Measurements from ENCODE around the gene HIBADH.

HIBADH gene

GRCh38 chr7:27549606-27550005 is 113.1 kb downstream of the HIBADH start:
- Mint-ChIP-seq H3K9me3 (no peaks in the 10 kb centered on the region), H3K27me3 (ENCODE audit: low read depth, poor library complexity) (no peaks in the 10 kb centered on the region), H3K27ac (no peak overlapping the region), H3K36me3 (ENCODE audit: low read depth) (peaks cover 5% of the 10 kb centered on the region), H3K4me1 (peaks cover 20% of the 10 kb centered on the region), H3K4me3 (no peak overlapping the region)
- no peak for TF ChIP-seq CTCF (IDR thresholded peaks at IDR 0.05)
- no peak for DNase-seq

- Mint-ChIP-seq H3K27me3 (ENCODE audit: low read depth, poor library complexity) (no peaks in the 10 kb centered on the region), H3K4me1 (peaks cover 18% of the 10 kb centered on the region), H3K9me3 (no peaks in the 10 kb centered on the region), H3K36me3 (ENCODE audit: low read depth) (peaks cover 9% of the 10 kb centered on the region), H3K4me3 (no peak overlapping the region), H3K27ac (no peak overlapping the region)
- DNase-seq: no peak
- no peak for TF ChIP-seq CTCF (IDR thresholded peaks at IDR 0.05)
Measured at GRCh38 chr7:27548304-27548703, 114.4 kb downstream of the HIBADH start.

- Mint-ChIP-seq H3K36me3 (ENCODE audit: low read depth) (peaks cover 18% of the 10 kb centered on the region), H3K4me3 (no peak overlapping the region), H3K27ac (no peak overlapping the region), H3K27me3 (ENCODE audit: low read depth, poor library complexity) (no peaks in the 10 kb centered on the region), H3K9me3 (peaks cover 5% of the 10 kb centered on the region), H3K4me1 (peaks cover 12% of the 10 kb centered on the region)
- DNase-seq: no peak
- no peak for TF ChIP-seq CTCF (IDR thresholded peaks at IDR 0.05)
Measured at GRCh38 chr7:27547401-27547800, 115.3 kb downstream of the HIBADH start.

- DNase-seq: no peak
- Mint-ChIP-seq H3K27ac (no peak overlapping the region), H3K9me3 (peaks cover 8% of the 10 kb centered on the region), H3K4me1 (peaks cover 4% of the 10 kb centered on the region), H3K36me3 (ENCODE audit: low read depth) (peaks cover 26% of the 10 kb centered on the region), H3K4me3 (no peak overlapping the region), H3K27me3 (ENCODE audit: low read depth, poor library complexity) (no peaks in the 10 kb centered on the region)
- no peak for TF ChIP-seq CTCF (IDR thresholded peaks at IDR 0.05)
Measured at GRCh38 chr7:27546610-27547009, 116.1 kb downstream of the HIBADH start.

GRCh38 chr7:27535795-27536194 is 126.9 kb downstream of the HIBADH start:
- no peaks in the 10 kb centered on the region for H3K27me3 Mint-ChIP-seq (ENCODE audit: low read depth, poor library complexity)
- no peak overlapping the region for H3K27ac Mint-ChIP-seq
- peaks cover 5% of the 10 kb centered on the region for H3K9me3 Mint-ChIP-seq
- no peak overlapping the region for H3K4me3 Mint-ChIP-seq
- H3K36me3 Mint-ChIP-seq (ENCODE audit: low read depth): peaks cover 35% of the 10 kb centered on the region
- no peak for DNase-seq
- peaks cover 17% of the 10 kb centered on the region for H3K4me1 Mint-ChIP-seq
- TF ChIP-seq CTCF (IDR thresholded peaks at IDR 0.05): no peak

- no peak overlapping the region for H3K27ac Mint-ChIP-seq
- peaks cover 24% of the 10 kb centered on the region for H3K9me3 Mint-ChIP-seq
- H3K4me3 Mint-ChIP-seq: no peak overlapping the region
- DNase-seq: no peak
- TF ChIP-seq CTCF (IDR thresholded peaks at IDR 0.05): no peak
- H3K36me3 Mint-ChIP-seq (ENCODE audit: low read depth): peaks cover 35% of the 10 kb centered on the region
- no peaks in the 10 kb centered on the region for H3K27me3 Mint-ChIP-seq (ENCODE audit: low read depth, poor library complexity)
- peaks cover 17% of the 10 kb centered on the region for H3K4me1 Mint-ChIP-seq
Measured at GRCh38 chr7:27533652-27534081, 129.0 kb downstream of the HIBADH start.

Data from nephron progenitor cell (in vitro differentiated cells).